Pulmonary artery endothelial cell (primary cell): Measurements from ENCODE around the gene ADGRG6. TPM values are rescaled to one million over a fixed set of nuclear protein-coding genes. Genes with fewer than 3 reads are reported as not detected.
"Not testable (repeated sequence)": the region's sequence is repeated elsewhere in the genome, so short reads cannot be mapped to it uniquely, and the experiment has no call there.

Experiments
- DNase-seq: peaks from one replicate; pipeline ENCODE4 v3.0.0-alpha.2; 2011; ENCODE audit warnings: low read depth, low spot score
- total RNA-seq: library from RNA; depleted of rRNA; stranded (reverse); fragments of >200 nt; gene quantifications from 2 replicates; pipeline ENCODE4 v1.2.3, GENCODE V29; 2014

The ADGRG6 gene
- total RNA-seq, 1 donor from 2014 or later = 10.0 TPM

GRCh38 chr6:142345261-142345660, 43.5 kb downstream of the ADGRG6 start:
- DNase-seq = no peak

GRCh38 chr6:142346166-142346565, 44.4 kb downstream of the ADGRG6 start:
- not testable (repeated sequence) for DNase-seq

GRCh38 chr6:142349215-142349823, 47.5 kb downstream of the ADGRG6 start:
- no peak for DNase-seq

GRCh38 chr6:142350309-142350708, 48.5 kb downstream of the ADGRG6 start:
- no peak for DNase-seq

GRCh38 chr6:142353690-142354089, 51.9 kb downstream of the ADGRG6 start:
- DNase-seq = no peak

- no peak for DNase-seq
These were observed 52.8 kb downstream of the ADGRG6 start for GRCh38 chr6:142354650-142355049.

GRCh38 chr6:142355520-142356174, 53.8 kb downstream of the ADGRG6 start:
- no peak for DNase-seq

GRCh38 chr6:142356201-142356883, 54.5 kb downstream of the ADGRG6 start:
- no peak for DNase-seq

GRCh38 chr6:142356884-142357225, 55.0 kb downstream of the ADGRG6 start:
- DNase-seq = no peak

- no peak for DNase-seq
These were observed 56.1 kb downstream of the ADGRG6 start for GRCh38 chr6:142357879-142358278.

GRCh38 chr6:142359271-142359960, 57.6 kb downstream of the ADGRG6 start:
- no peak for DNase-seq

- no peak for DNase-seq
These were observed 59.5 kb downstream of the ADGRG6 start for GRCh38 chr6:142361345-142361744.

GRCh38 chr6:142361779-142362750, 60.3 kb downstream of the ADGRG6 start:
- no peak for DNase-seq

GRCh38 chr6:142367061-142367460, 65.3 kb downstream of the ADGRG6 start:
- no peak for DNase-seq

- DNase-seq = no peak
These were observed 65.8 kb downstream of the ADGRG6 start for GRCh38 chr6:142367501-142368018.

- DNase-seq = no peak
These were observed 67.5 kb downstream of the ADGRG6 start for GRCh38 chr6:142369266-142369665.

GRCh38 chr6:142372348-142372747, 70.5 kb downstream of the ADGRG6 start:
- DNase-seq = no peak

GRCh38 chr6:142373268-142374090, 71.7 kb downstream of the ADGRG6 start:
- no peak for DNase-seq

GRCh38 chr6:142374091-142374770, 72.4 kb downstream of the ADGRG6 start:
- no peak for DNase-seq
